ENCODE data around the gene RASA3. TPM values are rescaled to one million over a fixed set of nuclear protein-coding genes. Genes with fewer than 3 reads are reported as not detected.

Gene RASA3
- total and polyA plus RNA-seq, 12 donors, result 6.8 to 16.9 (median 10.3) TPM

GRCh38 chr13:114092468-114092867 lies 40.0 kb downstream of the RASA3 start:
- TF ChIP-seq, protein P1, sequence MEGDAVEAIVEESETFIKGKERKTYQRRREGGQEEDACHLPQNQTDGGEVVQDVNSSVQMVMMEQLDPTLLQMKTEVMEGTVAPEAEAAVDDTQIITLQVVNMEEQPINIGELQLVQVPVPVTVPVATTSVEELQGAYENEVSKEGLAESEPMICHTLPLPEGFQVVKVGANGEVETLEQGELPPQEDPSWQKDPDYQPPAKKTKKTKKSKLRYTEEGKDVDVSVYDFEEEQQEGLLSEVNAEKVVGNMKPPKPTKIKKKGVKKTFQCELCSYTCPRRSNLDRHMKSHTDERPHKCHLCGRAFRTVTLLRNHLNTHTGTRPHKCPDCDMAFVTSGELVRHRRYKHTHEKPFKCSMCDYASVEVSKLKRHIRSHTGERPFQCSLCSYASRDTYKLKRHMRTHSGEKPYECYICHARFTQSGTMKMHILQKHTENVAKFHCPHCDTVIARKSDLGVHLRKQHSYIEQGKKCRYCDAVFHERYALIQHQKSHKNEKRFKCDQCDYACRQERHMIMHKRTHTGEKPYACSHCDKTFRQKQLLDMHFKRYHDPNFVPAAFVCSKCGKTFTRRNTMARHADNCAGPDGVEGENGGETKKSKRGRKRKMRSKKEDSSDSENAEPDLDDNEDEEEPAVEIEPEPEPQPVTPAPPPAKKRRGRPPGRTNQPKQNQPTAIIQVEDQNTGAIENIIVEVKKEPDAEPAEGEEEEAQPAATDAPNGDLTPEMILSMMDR (IDR thresholded peaks at IDR 0.05), result no peak
- Histone ChIP-seq H3K27ac (no peak overlapping the region), H3K36me3 (peaks cover 0 to under 1% (median 0%) of the 10 kb centered on the region in 9 donors), H3K9me3 (peaks cover 0 to 35% (median 9%) of the 10 kb centered on the region in 11 donors), H3K4me1 (peaks cover 0 to 2% (median 0%) of the 10 kb centered on the region in 9 donors), H3K4me3 (no peak overlapping the region), H3K27me3 (no peaks in the 10 kb centered on the region)
- ATAC-seq (no peak), DNase-seq (no peak)
- intact Hi-C loops (cut with DNase I), result no loop called here
- WGBS, 2 donors, result 96 to 98% methylated on average over 3 of the region's 3 CpGs

GRCh38 chr13:114090476-114090875 lies 41.9 kb downstream of the RASA3 start:
- Histone ChIP-seq H3K9me3 (peaks cover 0 to 38% (median 9%) of the 10 kb centered on the region in 11 donors), H3K4me1 (no peaks in the 10 kb centered on the region), H3K27me3 (no peaks in the 10 kb centered on the region), H3K4me3 (no peak overlapping the region), H3K36me3 (peaks cover 0 to 4% (median 0%) of the 10 kb centered on the region in 9 donors), H3K27ac (no peak overlapping the region)
- TF ChIP-seq, protein P1 (IDR thresholded peaks at IDR 0.05), result no peak
- WGBS, 2 donors, result 88% methylated on average over 11 of the region's 11 CpGs
- DNase-seq (no peak), ATAC-seq (no peak)
- intact Hi-C loops (cut with DNase I), result no loop called here

DNA sequence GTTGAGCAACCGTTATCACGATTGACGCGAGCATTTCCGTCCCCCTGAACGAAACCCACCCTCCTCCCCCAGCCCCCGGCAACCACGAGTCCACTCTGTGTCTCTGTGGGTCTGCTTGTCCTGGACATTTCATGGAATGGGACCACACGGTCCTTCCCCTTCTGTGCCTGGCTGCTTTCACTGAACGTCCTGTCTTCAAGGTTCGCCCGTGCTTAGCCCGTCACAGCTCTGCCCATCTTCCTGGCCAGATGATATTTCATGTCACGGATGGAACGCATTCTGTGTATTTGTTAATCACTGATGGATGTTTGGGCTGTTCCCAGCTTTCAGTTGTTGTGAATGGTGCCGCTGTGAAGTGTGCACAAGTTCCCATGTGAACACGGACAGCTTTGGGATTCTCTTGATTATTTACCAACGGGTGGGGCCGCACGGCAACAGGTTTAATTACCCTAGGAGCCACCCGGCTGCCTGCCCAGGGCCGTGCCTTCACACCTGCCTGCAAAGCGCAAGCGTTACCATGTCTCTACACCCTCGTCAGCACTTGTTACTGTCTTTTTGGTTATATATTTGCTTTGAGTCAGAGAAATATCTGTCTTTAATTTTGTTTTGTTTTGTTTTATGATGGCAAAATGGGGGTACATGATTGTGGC lies 42.5 kb downstream of the RASA3 start:
- intact Hi-C loops (cut with DNase I), result no loop called here
- TF ChIP-seq, protein P1 (IDR thresholded peaks at IDR 0.05), result no peak
- Histone ChIP-seq H3K4me3 (no peak overlapping the region), H3K4me1 (no peaks in the 10 kb centered on the region), H3K27ac (no peak overlapping the region), H3K9me3 (peaks cover 0 to 38% (median 9%) of the 10 kb centered on the region in 11 donors), H3K36me3 (peaks cover 0 to 4% (median 0%) of the 10 kb centered on the region in 9 donors), H3K27me3 (no peaks in the 10 kb centered on the region)
- no peak for DNase-seq
- 96 to 97% methylated on average over 25 of the region's 25 CpGs for WGBS, 2 donors
- peak in 1 of 8 donors; percentile 41 for ATAC-seq

DNA sequence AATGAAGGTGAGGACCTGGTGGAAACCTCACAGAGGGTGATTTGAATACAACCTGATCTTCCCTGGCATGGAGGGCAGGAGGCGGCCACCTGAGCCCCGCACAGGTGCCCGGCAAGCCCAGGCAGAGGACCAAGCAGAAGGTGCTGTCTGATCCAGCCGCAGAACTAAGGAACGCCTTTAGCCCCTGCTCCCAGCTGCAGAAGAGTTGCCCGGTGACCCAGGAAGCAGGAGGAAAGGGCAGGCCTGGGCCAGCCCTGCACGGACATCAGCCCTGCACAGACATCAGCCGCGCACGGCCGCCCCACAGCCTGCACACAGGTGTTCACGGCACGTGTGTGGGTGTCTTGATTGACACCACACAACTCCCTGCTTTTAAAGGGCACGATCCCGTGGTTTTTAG lies 43.1 kb downstream of the RASA3 start:
- Histone ChIP-seq H3K27me3 (no peaks in the 10 kb centered on the region), H3K4me3 (no peak overlapping the region), H3K9me3 (peaks cover 0 to 38% (median 9%) of the 10 kb centered on the region in 11 donors), H3K4me1 (no peaks in the 10 kb centered on the region), H3K27ac (no peak overlapping the region), H3K36me3 (peaks cover 0 to 4% (median 0%) of the 10 kb centered on the region in 9 donors)
- TF ChIP-seq, protein P1 (IDR thresholded peaks at IDR 0.05), result no peak
- intact Hi-C loops (cut with DNase I), result no loop called here
- DNase-seq, result no peak
- ATAC-seq, result peak in 1 of 8 donors; percentile 41
- 87 to 91% methylated on average over 15 of the region's 15 CpGs for WGBS, 2 donors

Data from heart right ventricle (tissue), 16 donors.